Dedifferentiated amniotic fluid mesenchymal stem cell (primary cell): ENCODE results near the gene ADGRG1.

ENCODE experiments used
- DNase-seq: peaks from one replicate; pipeline ENCODE4 v3.0.0-alpha.2; 2016; ENCODE audit errors: extremely low spot score

Gene ADGRG1

DNA sequence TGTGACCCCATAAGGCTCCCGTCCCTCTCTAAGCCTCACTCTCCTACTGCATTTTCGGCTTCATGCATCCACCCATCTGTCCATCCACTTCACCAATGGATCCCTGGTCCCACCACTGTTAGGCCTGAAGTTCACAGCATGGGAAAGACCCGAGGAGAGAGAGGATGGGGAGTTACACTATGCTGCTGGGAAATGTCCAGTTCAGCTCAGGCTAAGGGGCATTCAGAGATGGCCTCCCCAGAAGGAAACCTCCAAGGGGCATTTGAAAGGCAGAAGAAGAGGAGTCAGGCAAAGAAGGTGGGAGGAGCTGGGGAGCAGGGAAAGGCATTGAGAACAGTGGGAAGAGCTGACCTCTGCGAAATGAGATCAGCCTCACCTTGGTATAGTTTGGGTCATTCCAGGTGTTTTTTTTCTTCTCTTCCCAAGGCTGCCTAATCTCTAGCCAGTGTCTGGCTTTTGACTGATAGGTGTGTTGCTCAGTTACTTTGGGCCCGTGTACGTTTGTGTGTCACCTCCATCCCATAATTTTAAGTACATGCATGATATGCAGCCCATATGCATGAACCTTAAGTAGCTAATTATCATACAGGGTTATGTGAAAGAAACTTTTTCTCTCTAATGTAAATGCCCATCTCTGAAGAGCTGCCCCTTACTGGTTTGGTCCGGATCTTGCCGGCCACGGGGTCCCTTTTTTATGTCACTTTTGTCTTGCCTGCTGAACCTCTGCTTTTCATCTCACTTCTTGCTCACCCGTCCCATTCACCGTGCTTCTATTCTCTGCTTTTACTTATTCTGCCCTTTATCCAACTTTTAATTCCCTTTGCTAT lies 54.6 kb downstream of the ADGRG1 start:
- no peak for DNase-seq

DNA sequence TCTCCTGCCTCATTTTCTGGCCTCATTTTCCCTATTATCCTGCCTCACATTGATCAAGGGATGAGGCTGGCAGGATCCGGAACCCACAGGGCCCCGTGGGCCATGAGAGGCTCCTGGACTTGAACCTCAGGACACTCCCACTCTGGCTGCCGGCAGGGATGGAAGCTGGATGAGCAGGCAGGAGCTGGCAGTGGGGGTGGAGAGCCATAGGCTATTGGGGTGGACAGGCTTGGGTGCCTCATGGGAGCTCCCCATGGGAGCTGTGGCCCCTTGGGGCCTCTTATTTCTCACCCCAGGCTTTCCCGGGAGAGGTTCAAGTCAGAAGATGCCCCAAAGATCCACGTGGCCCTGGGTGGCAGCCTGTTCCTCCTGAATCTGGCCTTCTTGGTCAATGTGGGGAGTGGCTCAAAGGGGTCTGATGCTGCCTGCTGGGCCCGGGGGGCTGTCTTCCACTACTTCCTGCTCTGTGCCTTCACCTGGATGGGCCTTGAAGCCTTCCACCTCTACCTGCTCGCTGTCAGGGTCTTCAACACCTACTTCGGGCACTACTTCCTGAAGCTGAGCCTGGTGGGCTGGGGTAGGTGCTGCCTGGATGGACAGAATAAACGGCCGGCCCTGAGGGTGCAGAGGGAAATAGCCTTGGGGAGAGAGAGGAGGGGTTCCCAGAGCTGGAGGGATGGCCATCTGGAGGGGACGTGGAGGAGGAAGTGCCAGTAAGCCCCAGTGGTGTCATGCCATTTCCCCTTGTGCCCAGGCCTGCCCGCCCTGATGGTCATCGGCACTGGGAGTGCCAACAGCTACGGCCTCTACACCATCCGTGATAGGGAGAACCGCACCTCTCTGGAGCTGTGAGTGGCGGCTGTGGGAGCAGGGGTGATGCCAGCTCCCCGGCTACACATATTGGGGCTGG lies 55.5 kb downstream of the ADGRG1 start:
- DNase-seq: no peak

DNA sequence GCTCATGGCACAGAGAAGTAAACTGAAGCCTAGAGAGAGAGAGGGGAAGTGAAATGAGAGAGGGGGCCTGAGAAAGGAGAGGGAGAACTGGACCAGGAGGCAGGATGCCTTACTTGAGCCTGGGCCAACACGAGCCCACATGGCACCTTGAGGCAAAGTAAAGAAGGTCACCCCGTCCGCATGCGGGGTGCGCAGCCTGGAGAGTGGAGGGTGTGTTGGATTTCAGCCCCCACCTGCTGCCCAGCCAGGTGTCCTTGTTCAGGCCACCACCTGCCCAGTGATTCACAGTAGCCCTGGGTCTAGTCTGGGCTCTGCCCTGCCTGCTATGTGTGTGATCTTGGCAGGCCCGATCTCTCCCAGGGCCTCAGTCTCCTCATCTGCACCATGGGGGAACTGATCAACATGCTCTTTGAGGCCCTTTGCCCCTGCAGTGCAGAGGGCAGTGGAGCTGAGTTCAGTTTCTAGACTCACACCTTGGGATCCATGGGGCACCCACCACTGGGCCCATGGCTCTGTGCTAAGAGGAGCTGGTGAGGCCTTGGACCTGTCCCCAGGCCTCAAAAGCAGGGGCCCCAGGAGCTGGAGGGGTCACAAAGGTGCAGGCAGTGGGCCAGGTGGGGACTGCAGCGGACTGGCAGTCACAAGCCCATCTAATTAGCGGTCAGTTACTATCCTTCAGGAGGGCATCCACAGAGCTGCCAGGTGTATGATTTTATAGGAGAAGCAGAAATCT lies 56.4 kb downstream of the ADGRG1 start:
- no peak for DNase-seq

DNA sequence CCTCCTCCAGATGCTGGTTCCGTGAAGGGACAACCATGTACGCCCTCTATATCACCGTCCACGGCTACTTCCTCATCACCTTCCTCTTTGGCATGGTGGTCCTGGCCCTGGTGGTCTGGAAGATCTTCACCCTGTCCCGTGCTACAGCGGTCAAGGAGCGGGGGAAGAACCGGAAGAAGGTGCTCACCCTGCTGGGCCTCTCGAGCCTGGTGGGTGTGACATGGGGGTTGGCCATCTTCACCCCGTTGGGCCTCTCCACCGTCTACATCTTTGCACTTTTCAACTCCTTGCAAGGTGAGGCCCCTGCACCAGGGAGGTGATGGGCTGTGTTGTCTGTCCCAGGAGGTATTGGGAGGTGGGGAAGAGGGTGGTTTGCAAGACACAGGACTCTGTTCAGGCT lies 57.2 kb downstream of the ADGRG1 start:
- DNase-seq: no peak

DNA sequence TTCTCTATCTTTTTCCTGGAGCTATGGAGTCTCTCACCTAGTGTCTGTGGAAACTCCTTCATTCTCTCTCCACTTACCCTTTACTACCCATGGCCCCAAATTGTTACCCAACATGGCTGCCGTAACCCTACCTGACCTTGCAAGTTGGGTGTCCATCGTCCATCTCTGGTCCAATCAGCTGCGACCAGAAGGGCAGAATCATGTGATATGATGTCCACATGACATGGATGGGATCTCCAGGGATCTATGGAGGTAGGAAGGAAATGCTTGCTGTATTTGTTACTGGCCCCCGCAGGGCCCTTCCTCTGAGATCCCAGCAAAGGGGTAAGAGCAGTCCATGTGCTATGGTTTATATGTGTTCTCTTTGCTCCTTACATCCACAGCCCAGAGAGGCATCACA lies 58.1 kb downstream of the ADGRG1 start:
- no peak for DNase-seq

DNA sequence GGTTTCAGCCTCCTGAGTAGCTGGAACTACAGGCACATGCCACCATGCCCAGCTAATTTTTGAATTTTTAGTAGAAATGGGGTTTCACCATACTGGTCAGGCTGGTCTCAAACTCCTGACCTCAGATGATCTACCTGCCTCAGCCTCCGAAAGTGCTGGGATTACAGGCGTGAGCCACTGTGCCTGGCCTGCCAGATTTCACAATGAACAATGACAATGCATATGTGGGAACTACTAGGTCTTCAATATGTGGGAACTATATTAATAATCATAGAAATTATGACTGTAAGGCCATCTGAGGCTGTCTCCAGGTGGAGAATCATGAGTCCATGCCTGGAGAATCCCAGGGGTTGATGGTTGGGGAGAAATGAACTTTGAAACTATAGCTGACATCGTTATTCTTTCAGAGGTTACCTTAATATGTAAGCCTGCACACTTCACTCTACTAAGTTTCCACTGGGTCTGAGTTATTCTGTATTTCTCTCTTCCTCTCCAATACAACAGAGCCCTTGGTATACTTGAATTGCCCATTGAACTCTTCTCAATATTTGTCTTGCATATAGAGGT lies 59.0 kb downstream of the ADGRG1 start:
- DNase-seq: no peak

DNA sequence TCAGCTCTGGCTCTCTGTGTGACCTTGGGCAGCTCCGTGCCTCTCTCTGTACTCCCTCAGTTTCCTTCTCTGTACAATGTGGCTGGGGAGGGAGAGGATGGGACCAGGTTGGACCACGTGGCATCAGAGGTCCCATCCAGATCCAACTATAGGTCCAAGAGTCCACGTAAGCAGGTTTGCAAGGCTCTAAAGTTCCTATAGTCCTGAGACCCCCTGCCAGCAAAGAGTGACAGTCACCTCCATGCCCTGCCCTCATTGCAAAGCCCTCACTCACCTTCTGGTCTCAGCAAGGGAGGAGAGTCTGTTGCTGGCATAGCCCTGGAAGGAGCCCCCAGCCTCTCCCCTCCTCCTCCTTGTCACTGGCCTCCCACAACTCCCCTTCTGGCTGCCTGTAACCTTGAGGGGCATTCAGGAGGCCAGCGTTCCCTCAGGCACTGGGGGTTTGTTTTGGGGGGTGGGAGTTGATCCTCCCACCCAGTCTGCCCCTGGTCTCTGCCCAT lies 60.1 kb downstream of the ADGRG1 start:
- no peak for DNase-seq

DNA sequence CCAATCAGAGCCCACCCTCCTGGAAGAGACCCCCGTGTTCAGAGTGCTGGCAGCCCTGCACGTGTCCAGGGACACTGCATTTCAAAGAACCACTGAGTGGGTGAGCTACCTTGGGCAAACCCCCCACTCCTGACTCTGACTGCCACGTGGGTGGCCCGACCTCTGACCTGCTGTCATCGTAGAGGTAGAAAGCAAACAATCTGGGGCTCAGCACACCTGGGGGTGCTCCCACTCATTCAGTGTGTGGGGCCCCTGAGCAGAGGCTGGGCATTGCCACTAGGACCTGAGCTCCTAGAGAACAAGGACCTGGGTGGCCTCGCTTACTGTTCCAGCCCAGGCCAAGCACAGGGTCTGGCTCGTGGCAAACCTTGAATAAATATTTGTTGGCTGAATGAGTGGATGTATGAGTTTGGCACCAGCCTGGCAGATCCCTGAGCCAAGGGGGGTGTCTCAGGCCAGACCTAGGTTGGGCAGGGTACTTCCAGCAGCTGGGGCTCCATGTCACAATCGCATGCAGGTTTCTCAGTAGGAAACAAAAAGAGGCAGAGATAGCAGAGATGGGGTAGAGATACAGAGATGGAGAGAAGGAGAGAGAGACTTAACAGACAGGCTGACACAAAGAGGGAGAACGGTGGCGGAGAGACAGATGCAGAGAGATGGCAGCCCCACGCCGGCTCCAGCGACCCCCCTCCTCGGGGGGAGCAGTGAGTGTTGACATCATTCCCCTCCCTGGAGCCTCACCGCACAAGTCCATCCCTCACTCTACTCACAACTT lies 60.7 kb downstream of the ADGRG1 start:
- DNase-seq: no peak

DNA sequence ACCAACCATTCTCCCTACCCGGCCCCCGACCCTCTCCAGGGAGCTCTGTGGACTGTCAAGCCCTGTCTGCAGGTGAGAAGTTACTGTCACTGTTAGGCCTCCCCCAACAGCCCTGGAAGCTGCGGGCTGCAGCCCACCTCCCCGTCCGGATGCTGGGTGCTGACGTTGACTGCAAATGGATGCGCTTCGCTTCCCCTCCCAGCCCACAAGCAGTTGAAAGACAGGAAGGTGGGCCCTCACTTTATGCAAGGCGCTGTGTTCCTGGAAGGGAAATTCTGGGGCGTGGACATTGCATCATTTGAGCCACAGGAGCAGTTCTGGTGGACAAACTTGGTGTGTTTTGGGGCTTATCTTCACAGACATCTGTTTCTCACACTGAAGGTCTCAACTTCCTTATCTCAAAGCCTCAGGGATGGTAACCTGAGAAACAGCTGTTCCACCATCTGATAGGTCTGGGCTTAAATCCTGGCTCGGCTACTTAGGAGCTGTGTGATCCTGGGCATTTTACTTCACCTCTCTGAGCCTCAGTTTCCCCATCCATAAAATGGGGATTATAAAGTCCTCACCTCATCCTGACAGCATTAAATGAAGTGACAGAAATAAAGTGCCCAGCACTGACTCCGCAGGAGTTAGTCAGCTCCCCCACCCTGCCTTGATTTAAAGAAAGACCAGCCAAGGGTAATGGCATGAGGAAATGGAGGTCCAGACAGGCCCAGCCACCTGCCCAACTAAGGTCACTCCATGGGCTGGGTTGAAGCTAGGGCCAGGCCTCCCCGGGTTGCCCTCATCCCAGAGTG lies 61.5 kb downstream of the ADGRG1 start:
- DNase-seq: no peak

DNA sequence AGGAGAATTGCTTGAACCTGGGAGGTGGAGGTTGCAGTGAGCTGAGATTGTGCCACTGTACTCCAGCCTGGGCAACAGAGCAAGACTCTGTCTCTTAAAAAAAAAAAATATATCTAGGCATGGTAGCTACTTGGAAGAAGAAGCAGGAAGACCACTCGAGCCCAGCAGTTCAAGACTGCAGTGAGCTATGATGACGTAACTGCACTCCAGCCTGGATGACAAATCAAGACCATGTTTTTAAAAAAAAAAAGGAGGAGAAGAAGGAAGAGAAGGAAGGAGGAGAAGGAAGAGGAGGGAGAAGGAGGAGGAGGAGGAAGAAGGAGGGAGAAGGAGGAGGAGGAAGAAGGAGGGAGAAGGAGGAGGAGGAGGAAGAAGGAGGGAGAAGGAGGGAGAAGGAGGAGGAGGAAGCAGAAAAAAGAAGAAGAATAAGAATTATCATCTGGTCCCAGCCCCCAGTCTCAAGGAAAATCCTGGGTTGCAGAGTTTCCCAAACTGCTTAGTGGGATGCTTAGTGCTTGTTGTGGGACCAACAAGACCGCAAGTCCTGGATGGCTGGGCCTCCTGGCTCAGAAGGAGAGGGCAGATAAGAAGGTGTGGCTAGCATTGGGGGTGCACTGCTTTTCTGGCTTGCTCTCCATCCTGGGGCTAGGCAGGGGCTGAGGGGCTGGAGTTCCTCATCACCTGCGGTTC lies 62.5 kb downstream of the ADGRG1 start:
- DNase-seq: no peak

DNA sequence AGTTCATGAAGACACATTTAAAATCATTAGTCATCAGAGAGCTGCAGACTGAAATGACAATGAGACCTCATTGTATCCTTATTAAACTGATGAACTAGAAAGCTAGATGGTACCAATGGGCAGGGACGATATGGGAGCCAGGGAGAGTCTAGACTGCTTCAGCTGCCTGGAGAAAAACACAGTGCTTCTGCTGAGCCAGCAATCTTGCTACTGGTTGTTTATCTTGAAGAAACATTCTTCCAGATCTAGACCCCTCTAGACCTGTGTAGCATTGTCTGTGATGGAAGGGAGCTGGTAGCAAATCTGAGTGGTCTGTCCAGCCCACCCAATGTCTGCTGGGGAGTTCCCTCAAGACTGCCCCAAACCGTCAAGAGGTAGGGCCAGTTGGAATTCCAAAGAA lies 64.2 kb downstream of the ADGRG1 start:
- DNase-seq: no peak

DNA sequence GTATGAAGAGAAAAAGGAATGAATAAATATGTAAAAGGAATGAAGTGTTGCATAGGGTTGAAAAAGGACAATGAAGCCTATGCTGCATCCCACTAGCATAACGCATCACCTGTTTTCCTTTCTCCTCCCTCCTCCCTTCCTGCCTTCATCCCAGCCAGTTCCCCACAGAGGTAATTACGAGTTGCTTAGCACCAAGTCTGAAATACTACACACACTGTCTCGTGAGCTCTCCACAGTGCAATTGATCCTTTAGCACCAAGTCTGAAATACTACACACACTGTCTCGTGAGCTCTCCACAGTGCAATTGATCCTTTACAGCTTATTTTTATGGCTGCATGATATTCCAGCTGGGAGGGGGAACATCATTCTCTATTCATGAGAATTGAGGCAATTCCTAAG lies 65.1 kb downstream of the ADGRG1 start:
- DNase-seq: no peak

DNA sequence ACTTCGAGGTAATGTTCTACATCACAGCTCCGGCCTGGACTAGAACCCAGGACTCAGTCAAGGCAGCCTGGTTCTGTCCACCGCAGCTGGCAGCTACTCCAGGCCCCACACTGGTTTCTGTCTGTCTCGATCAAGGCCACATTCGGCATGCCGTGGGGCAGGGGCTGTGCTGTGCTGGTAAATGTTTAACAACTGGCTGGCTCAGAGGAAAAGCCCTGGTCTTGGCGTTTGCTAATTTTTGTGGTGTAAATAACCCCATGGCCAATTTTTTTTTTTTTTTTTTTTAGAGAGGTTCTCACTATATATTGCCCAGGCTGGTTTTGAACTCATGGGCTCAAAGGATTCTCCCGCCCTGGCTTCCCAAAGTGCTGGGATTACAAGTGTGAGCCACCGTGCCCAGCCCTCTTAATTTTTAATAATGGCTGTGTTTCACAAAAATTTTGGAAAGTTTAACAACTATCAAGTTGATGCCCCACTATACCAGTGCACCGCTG lies 65.8 kb downstream of the ADGRG1 start:
- DNase-seq: no peak

DNA sequence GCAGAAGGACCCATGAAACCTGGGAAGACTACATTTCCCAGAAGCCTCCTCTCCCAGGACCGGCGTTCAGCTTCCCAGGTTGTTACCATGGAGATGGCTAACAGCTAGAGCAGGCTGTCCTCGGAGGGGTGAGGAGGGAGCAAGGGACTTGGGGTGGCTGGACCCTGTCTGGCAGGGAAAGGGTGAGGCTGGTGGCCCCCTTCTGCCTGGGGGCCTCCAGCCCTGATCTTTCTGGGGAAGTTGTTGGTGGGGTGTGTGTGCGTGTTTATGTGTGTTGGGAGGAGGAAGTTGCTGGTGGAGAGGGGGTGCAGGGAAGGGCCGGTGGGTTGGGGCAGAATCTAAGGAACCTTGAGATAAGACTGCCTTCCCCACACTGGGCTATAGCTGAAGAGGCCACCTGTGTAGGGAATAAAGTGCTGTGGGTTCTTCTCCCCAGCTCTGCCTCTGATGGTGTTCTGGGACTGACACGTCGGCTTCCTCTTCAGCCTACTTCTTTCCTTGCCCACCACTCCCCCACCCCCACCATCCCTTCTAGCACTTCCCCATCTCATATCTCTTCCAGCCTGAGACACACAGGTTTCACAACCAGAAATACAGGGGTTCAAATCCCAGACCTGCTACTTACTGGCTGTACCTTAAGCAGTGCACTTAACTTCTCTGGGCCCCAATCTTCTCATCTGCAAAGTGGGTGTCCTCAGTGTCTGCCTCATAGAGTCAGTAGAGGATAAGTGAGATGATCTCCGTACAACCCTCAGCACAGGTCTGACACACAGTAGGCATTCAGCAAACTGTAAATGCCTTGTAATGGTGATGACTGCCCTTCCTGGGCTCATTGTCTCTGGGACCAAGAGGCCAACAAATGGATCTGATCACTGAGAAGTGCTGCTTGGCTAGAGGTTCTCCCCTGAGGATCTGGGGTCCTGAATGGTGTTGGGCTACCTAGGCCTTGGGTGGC lies 66.6 kb downstream of the ADGRG1 start, which contains the start of gene DRC7:
TSS of gene DRC7 (plus strand) at position 82 of the 955 bp plus-strand sequence. CDS start 3,144 bp downstream, outside the sequence.
- DNase-seq: no peak

DNA sequence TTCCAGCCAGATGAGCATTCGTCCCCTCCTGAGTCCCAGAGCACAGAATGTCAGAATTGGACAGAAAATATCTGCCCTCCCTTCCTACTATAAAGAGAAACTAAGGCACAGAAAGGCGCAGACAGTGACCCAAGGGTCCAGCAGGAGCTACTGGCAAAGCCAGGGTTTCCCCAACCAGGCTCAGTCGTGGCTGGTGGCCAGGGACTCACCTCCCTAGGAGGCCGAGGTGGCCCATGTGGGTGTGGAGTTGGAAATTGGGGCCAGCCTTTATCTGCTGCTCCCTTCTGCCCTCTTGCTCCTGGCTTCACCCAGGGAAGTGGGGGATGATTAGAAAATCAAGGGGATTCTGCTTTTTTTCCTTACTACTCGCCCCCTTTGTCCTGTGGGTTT lies 67.2 kb downstream of the ADGRG1 start:
- DNase-seq: no peak

DNA sequence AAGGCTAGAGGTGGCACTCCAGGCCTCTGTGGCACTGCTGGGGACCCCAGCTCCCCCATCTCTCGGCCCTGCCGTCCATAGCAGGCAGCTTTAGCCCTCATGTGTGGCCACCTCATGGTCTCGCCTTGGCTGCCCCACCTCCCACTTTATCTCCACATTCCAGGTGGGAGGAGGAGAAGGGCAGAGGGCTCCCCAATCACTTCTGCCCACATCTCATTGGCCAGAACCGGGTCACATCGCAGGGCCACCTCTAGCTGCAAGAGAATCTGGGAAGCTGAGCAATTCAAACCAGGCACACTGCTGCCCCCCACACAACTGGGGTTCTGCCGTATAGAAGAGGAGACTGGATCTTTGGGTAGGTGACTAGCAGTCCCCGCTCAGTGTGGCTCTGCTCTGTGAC lies 67.8 kb downstream of the ADGRG1 start:
- DNase-seq: no peak

DNA sequence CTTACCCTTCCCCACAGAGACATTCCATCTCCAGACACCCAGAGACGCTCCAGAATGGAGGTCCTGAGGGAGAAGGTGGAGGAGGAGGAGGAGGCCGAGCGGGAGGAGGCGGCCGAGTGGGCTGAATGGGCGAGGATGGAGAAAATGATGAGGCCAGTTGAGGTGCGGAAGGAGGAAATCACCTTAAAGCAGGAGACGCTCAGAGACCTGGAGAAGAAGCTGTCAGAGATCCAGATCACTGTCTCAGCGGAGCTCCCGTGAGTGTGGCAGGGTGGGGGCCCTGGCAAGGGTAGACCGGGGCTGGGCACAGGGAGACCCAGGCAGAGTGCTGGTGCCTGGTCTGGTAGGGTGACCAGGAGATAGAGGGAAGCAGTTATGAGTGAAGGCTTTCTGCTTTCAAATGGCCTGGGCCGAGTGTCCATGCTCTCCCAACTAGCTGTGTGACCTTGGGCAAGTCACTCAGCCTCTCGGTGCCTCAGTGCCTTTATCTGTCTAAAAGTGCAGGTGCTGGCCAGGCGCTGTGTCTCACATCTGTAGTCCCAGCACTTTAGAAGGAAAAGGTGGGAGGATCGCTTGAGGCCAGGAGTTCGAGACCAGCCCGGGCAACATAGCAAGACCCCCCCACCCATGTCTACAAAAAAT lies 69.6 kb downstream of the ADGRG1 start:
- no peak for DNase-seq
